Astrocyte (in vitro differentiated cells and primary cell): Measurements from ENCODE around the gene VAV2. TPM values are rescaled to one million over a fixed set of nuclear protein-coding genes. Genes with fewer than 3 reads are reported as not detected.
A peak's percentile ranks its signal among the peaks of the same experiment; 100 is the strongest.

Source experiments
- DNase-seq: peaks from one replicate; pipeline ENCODE4 v3.0.0-alpha.2; 2010; ENCODE audit warnings: low read depth
- FAIRE-seq: peaks from 2 replicates; lab custom pipeline; 2011; peaks lifted over from hg19 to GRCh38; lab: Jason Lieb, UNC
- H2AFZ ChIP-seq: 2 replicates; pipeline ENCODE4 v1.6.0; 2012; ENCODE audit warnings: low read depth, low read length, inconsistent platforms
- H3K27ac ChIP-seq: 2 replicates; pipeline ENCODE4 v1.5.1; 2011; ENCODE audit warnings: low read depth, low read length, inconsistent platforms
- H3K27me3 ChIP-seq: 2 replicates; pipeline ENCODE4 v1.6.0; 2011; ENCODE audit warnings: low read length, inconsistent platforms; ENCODE audit not compliant: insufficient read depth
- H3K36me3 ChIP-seq: 2 replicates; pipeline ENCODE4 v1.5.1; 2011; ENCODE audit warnings: low read length, inconsistent platforms; ENCODE audit not compliant: insufficient read depth
- H3K4me1 ChIP-seq: 2 replicates; pipeline ENCODE4 v1.5.1; 2011; ENCODE audit warnings: low read length, inconsistent platforms; ENCODE audit not compliant: insufficient read depth
- H3K4me2 ChIP-seq: 2 replicates; pipeline ENCODE4 v1.6.0; 2012; ENCODE audit warnings: low read length, inconsistent platforms
- H3K4me3 ChIP-seq: 2 replicates; pipeline ENCODE4 v1.5.1; 2011; ENCODE audit warnings: low read depth, mild to moderate bottlenecking, low read length, inconsistent platforms; ENCODE audit not compliant: insufficient read depth
- H3K79me2 ChIP-seq: 2 replicates; pipeline ENCODE4 v1.6.0; 2012; ENCODE audit warnings: mild to moderate bottlenecking, low read length, inconsistent platforms; ENCODE audit not compliant: insufficient read depth
- H3K9ac ChIP-seq: 2 replicates; pipeline ENCODE4 v1.6.0; 2012; ENCODE audit warnings: mild to moderate bottlenecking, low read length, inconsistent platforms
- H3K9me3 ChIP-seq: 2 replicates; pipeline ENCODE4 v1.5.1; 2012; ENCODE audit warnings: low read depth, mild to moderate bottlenecking, low read length, inconsistent platforms; ENCODE audit not compliant: insufficient read depth
- H4K20me1 ChIP-seq: 2 replicates; pipeline ENCODE4 v1.6.0; 2012; ENCODE audit warnings: low read length, inconsistent platforms; ENCODE audit not compliant: insufficient read depth
- H3K27ac Mint-ChIP-seq: one replicate; pipeline ENCODE4 v1.8.0; 2021; ENCODE audit warnings: mild to moderate bottlenecking, mixed read lengths; ENCODE audit not compliant: unreplicated experiment
- H3K27me3 Mint-ChIP-seq: one replicate; pipeline ENCODE4 v1.8.0; 2021; ENCODE audit warnings: low read depth, mixed read lengths; ENCODE audit not compliant: unreplicated experiment
- H3K36me3 Mint-ChIP-seq: one replicate; pipeline ENCODE4 v1.8.0; 2021; ENCODE audit warnings: low read depth, mixed read lengths; ENCODE audit not compliant: unreplicated experiment
- H3K4me1 Mint-ChIP-seq: one replicate; pipeline ENCODE4 v1.8.0; 2021; ENCODE audit warnings: low read depth, mixed read lengths; ENCODE audit not compliant: unreplicated experiment
- H3K4me3 Mint-ChIP-seq: one replicate; pipeline ENCODE4 v1.8.0; 2021; ENCODE audit warnings: mild to moderate bottlenecking, moderate library complexity, mixed read lengths; ENCODE audit not compliant: unreplicated experiment
- H3K9me3 Mint-ChIP-seq: one replicate; pipeline ENCODE4 v1.8.0; 2021; ENCODE audit warnings: mild to moderate bottlenecking, mixed read lengths; ENCODE audit not compliant: unreplicated experiment
- CTCF ChIP-seq: IDR thresholded peaks from 2 replicates; pipeline ENCODE4 v1.5.1; 2011; ENCODE audit warnings: low read depth, mild to moderate bottlenecking, inconsistent platforms, low read length, moderate library complexity; ENCODE audit not compliant: insufficient read depth
- EZH2 ChIP-seq: IDR thresholded peaks from 2 replicates; pipeline ENCODE4 v1.6.1; 2012; ENCODE audit warnings: mild to moderate bottlenecking, low read length, inconsistent platforms; ENCODE audit not compliant: insufficient read depth
- total RNA-seq: library from RNA; stranded (reverse); gene quantifications from 2 replicates; pipeline ENCODE4 v1.2.1, GENCODE V29; 2021

The VAV2 gene
- total RNA-seq, 1 donor from 2014 or later: 36.5 TPM

- Mint-ChIP-seq H3K27ac (peak overlapping the region; percentile 55), H3K4me1 (no peaks in the 10 kb centered on the region), H3K4me3 (no peak overlapping the region), H3K36me3 (peaks cover 7% of the 10 kb centered on the region), H3K9me3 (no peaks in the 10 kb centered on the region), H3K27me3 (no peaks in the 10 kb centered on the region)
- Histone ChIP-seq H3K79me2 (no peaks in the 10 kb centered on the region), H4K20me1 (peaks cover 20% of the 10 kb centered on the region), H3K4me3 (no peak overlapping the region), H3K4me1 (peaks cover 7% of the 10 kb centered on the region), H3K9me3 (no peaks in the 10 kb centered on the region), H3K36me3 (peaks cover 5% of the 10 kb centered on the region), H3K27ac (no peak overlapping the region), H3K4me2 (no peak overlapping the region), H3K27me3 (no peaks in the 10 kb centered on the region), H3K9ac (no peak overlapping the region), H2AFZ (no peak overlapping the region)
- DNase-seq (no peak), FAIRE-seq (no peak)
- TF ChIP-seq EZH2 (no peak), CTCF (no peak)
Measured at GRCh38 chr9:134028076-134028475, 36.0 kb upstream of the VAV2 start.

GRCh38 chr9:134027561-134027960 is 35.4 kb upstream of the VAV2 start:
- FAIRE-seq (no peak), DNase-seq (no peak)
- TF ChIP-seq CTCF (no peak), EZH2 (no peak)
- Histone ChIP-seq H3K27me3 (no peaks in the 10 kb centered on the region), H4K20me1 (peaks cover 19% of the 10 kb centered on the region), H3K27ac (no peak overlapping the region), H3K36me3 (peaks cover 2% of the 10 kb centered on the region), H3K4me1 (peaks cover 7% of the 10 kb centered on the region), H3K9me3 (no peaks in the 10 kb centered on the region), H3K9ac (no peak overlapping the region), H3K4me2 (no peak overlapping the region), H3K4me3 (no peak overlapping the region), H3K79me2 (no peaks in the 10 kb centered on the region), H2AFZ (no peak overlapping the region)
- Mint-ChIP-seq H3K9me3 (no peaks in the 10 kb centered on the region), H3K4me1 (no peaks in the 10 kb centered on the region), H3K4me3 (no peak overlapping the region), H3K36me3 (peaks cover 6% of the 10 kb centered on the region), H3K27me3 (no peaks in the 10 kb centered on the region), H3K27ac (no peak overlapping the region)

- peaks cover 2% of the 10 kb centered on the region for H3K36me3 ChIP-seq
- H3K27me3 Mint-ChIP-seq: no peaks in the 10 kb centered on the region
- H3K4me1 ChIP-seq: peaks cover 7% of the 10 kb centered on the region
- DNase-seq: no peak
- no peak overlapping the region for H3K4me2 ChIP-seq
- H4K20me1 ChIP-seq: peaks cover 19% of the 10 kb centered on the region
- no peak overlapping the region for H3K9ac ChIP-seq
- H3K36me3 Mint-ChIP-seq: peaks cover 6% of the 10 kb centered on the region
- no peak overlapping the region for H3K4me3 ChIP-seq
- H3K79me2 ChIP-seq: no peaks in the 10 kb centered on the region
- no peak overlapping the region for H3K27ac ChIP-seq
- no peaks in the 10 kb centered on the region for H3K4me1 Mint-ChIP-seq
- H3K27ac Mint-ChIP-seq: no peak overlapping the region
- H2AFZ ChIP-seq: no peak overlapping the region
- no peak for FAIRE-seq
- no peak for TF ChIP-seq CTCF
- no peak for TF ChIP-seq EZH2
- no peaks in the 10 kb centered on the region for H3K9me3 ChIP-seq
- H3K4me3 Mint-ChIP-seq: peak overlapping the region; percentile 81
- no peaks in the 10 kb centered on the region for H3K9me3 Mint-ChIP-seq
- no peaks in the 10 kb centered on the region for H3K27me3 ChIP-seq
Measured at GRCh38 chr9:134026981-134027380, 34.9 kb upstream of the VAV2 start.
